HCT116 (cell line): ENCODE data around the gene KRTAP17-1. TPM values are rescaled to one million over a fixed set of nuclear protein-coding genes. Genes with fewer than 3 reads are reported as not detected.

Source experiments
- ATAC-seq: fragments of 200-7000 bp; cut with Tn5 transposase; 2 replicates; pipeline ENCODE4 v1.9.1; 2020; ENCODE audit warnings: mild to moderate bottlenecking, moderate library complexity
- BruUV-seq: library from RNA; stranded (reverse); fragments of 400-500 nt; replicated peaks from 2 replicates; lab custom pipeline; 2021; lab: Mats Ljungman, UMichigan
- CTCF ChIA-PET: fragments of 300-600 bp; sonication (Branson Sonifier 250); formaldehyde crosslinking; loops from one replicate; lab custom pipeline; 2021; ENCODE audit warnings: antibody characterized with exemption; lab: Charles Lee
- POLR2A ChIA-PET: fragments of 300-600, 350-600 bp; sonication (Branson Sonifier 250); formaldehyde crosslinking; loops from one replicate; lab custom pipeline; 2021; ENCODE audit warnings: antibody characterized with exemption; lab: Charles Lee
- RAD21 ChIA-PET, 2 experiments: fragments of 300-600 bp; sonication (Branson Sonifier 250); formaldehyde crosslinking; loops; one replicate each; lab custom pipeline; 2023; ENCODE audit warnings: low total read pairs in 2 of 2; ENCODE audit not compliant: uncharacterized antibody in 2 of 2, unreplicated experiment in 2 of 2, low non-redundant PET in 1 of 2; lab: Charles Lee
- DNase-seq: peaks from one replicate; pipeline ENCODE4 v3.0.0-alpha.2; 2010; ENCODE audit warnings: low read depth, low spot score
- H2AFZ ChIP-seq: fragments of 200-600 bp; shearing (Covaris generic), sonication (generic); 2 replicates; pipeline ENCODE4 v1.6.1; 2017; ENCODE audit warnings: low read depth, mixed run types, mixed read lengths, antibody characterized with exemption, low read length; ENCODE audit not compliant: poor library complexity, severe bottlenecking
- H3K27ac ChIP-seq: 2 replicates; pipeline ENCODE4 v1.5.1; 2012; ENCODE audit warnings: low read depth, low read length
- H3K27me3 ChIP-seq: fragments of 200-600 bp; sonication (generic); 2 replicates; pipeline ENCODE4 v1.6.1; 2016; ENCODE audit warnings: mixed run types, low read length, mixed read lengths; ENCODE audit not compliant: insufficient read depth
- H3K36me3 ChIP-seq, 2 experiments: fragments of 200-500 bp in 1 of 2; fragments of 200-600 bp in 1 of 2; sonication (Bioruptor generic) in 1 of 2; sonication (generic) in 1 of 2; 2 replicates each; pipeline versions ENCODE4 v1.5.1 to v1.6.1; 2014 to 2016; ENCODE audit warnings: low read length in 2 of 2, inconsistent platforms in 1 of 2, mixed read lengths in 1 of 2, mixed run types in 1 of 2; ENCODE audit not compliant: insufficient read depth in 2 of 2, control insufficient read depth in 1 of 2
- H3K4me1 ChIP-seq, 2 experiments: fragments of 200-600 bp in 1 of 2; sonication (generic) in 1 of 2; 2 replicates each; pipeline versions ENCODE4 v1.5.1 to v1.6.1; 2012 to 2017; ENCODE audit warnings: low read length in 2 of 2, inconsistent platforms in 1 of 2, mild to moderate bottlenecking in 1 of 2, mixed read lengths in 1 of 2, mixed run types in 1 of 2, moderate library complexity in 1 of 2; ENCODE audit not compliant: insufficient read depth in 2 of 2, control insufficient read depth in 1 of 2
- H3K4me2 ChIP-seq: fragments of 200-600 bp; sonication (generic); 2 replicates; pipeline ENCODE4 v1.6.1; 2017; ENCODE audit warnings: mixed run types, low read length, mixed read lengths
- H3K4me3 ChIP-seq, 2 experiments: fragments of 200-600 bp in 1 of 2; sonication (generic) in 1 of 2; replicated peaks in 1 of 2; 2 replicates each; pipeline ENCODE4 v1.5.1; 2011 to 2016; ENCODE audit warnings: low read length in 2 of 2, control low read depth in 1 of 2, low read depth in 1 of 2, mild to moderate bottlenecking in 1 of 2, mixed read lengths in 1 of 2, mixed run types in 1 of 2
- H3K79me2 ChIP-seq: fragments of 200-600 bp; sonication (generic); 2 replicates; pipeline ENCODE4 v1.6.1; 2017; ENCODE audit warnings: mild to moderate bottlenecking, mixed run types, low read length, moderate library complexity, mixed read lengths; ENCODE audit not compliant: insufficient read depth
- H3K9ac ChIP-seq: fragments of 200-600 bp; sonication (generic); 2 replicates; pipeline ENCODE4 v1.6.1; 2016; ENCODE audit warnings: low read length, mixed read lengths
- H3K9me2 ChIP-seq: fragments of 200-600 bp; sonication (generic), shearing (Covaris generic); 2 replicates; pipeline ENCODE4 v1.6.1; 2017; ENCODE audit warnings: mixed run types, mild to moderate bottlenecking, moderate library complexity; ENCODE audit not compliant: insufficient read depth
- H3K9me3 ChIP-seq, 2 experiments: fragments of 200-500 bp in 1 of 2; fragments of 200-600 bp in 1 of 2; sonication (Bioruptor generic) in 1 of 2; sonication (generic) in 1 of 2; 2 replicates each; pipeline ENCODE4 v1.6.1; 2014 to 2017; ENCODE audit warnings: low read length in 2 of 2, mixed read lengths in 2 of 2, inconsistent platforms in 1 of 2, low read depth in 1 of 2, mild to moderate bottlenecking in 1 of 2, mixed run types in 1 of 2, moderate library complexity in 1 of 2; ENCODE audit not compliant: control insufficient read depth in 1 of 2, insufficient read depth in 1 of 2
- H4K20me1 ChIP-seq: fragments of 200-600 bp; sonication (generic), shearing (Covaris generic); 2 replicates; pipeline ENCODE4 v1.6.1; 2017; ENCODE audit warnings: mixed run types, mild to moderate bottlenecking, moderate library complexity; ENCODE audit not compliant: insufficient read depth
- ATF3 ChIP-seq: IDR thresholded peaks from 2 replicates; pipeline ENCODE4 v1.6.1; 2012
- CBX3 ChIP-seq: IDR thresholded peaks from 2 replicates; pipeline ENCODE4 v1.6.1; 2012; ENCODE audit warnings: low read depth
- CEBPB ChIP-seq: IDR thresholded peaks from 2 replicates; pipeline ENCODE4 v1.6.1; 2012; ENCODE audit warnings: low read depth
- FOSL1 ChIP-seq: IDR thresholded peaks from 2 replicates; pipeline ENCODE4 v1.6.1; 2012; ENCODE audit warnings: low read depth
- JUND ChIP-seq: IDR thresholded peaks from 2 replicates; pipeline ENCODE4 v1.6.1; 2012
- MAX ChIP-seq: IDR thresholded peaks from 2 replicates; pipeline ENCODE4 v1.6.1; 2012
- POLR2A ChIP-seq: IDR thresholded peaks from 2 replicates; pipeline ENCODE4 v1.7.0; 2011; ENCODE audit warnings: borderline replicate concordance; ENCODE audit not compliant: insufficient read depth, insufficient read length; ENCODE audit errors: extremely low read depth
- RAD21 ChIP-seq: IDR thresholded peaks from 2 replicates; pipeline ENCODE4 v1.6.1; 2012; ENCODE audit warnings: low read depth, mild to moderate bottlenecking
- REST ChIP-seq: IDR thresholded peaks from 2 replicates; pipeline ENCODE4 v1.6.1; 2012; ENCODE audit warnings: low read depth
- TCF7L2 ChIP-seq: IDR thresholded peaks from 2 replicates; pipeline ENCODE4 v1.7.0; 2011; ENCODE audit warnings: borderline replicate concordance, inconsistent platforms; ENCODE audit not compliant: insufficient read depth, insufficient read length; ENCODE audit errors: extremely low read depth
- ZNF274 ChIP-seq: fragments of 200-500 bp; sonication (Bioruptor generic); IDR thresholded peaks from 2 replicates; pipeline ENCODE4 v1.6.1; 2014; ENCODE audit warnings: mild to moderate bottlenecking, low read depth, low read length, inconsistent platforms
- intact Hi-C: fragments of 100-400 bp; cut with micrococcal nuclease; formaldehyde crosslinking; loops from 2 replicates; pipeline ENCODE4 v1.10.0; 2022
- total RNA-seq: library from RNA; stranded (reverse); gene quantifications from one replicate; pipeline ENCODE4 v1.2.1, GENCODE V29; 2021; ENCODE audit not compliant: unreplicated experiment

Gene KRTAP17-1
- total RNA-seq, 1 experiment from 2014 or later: not detected

DNA sequence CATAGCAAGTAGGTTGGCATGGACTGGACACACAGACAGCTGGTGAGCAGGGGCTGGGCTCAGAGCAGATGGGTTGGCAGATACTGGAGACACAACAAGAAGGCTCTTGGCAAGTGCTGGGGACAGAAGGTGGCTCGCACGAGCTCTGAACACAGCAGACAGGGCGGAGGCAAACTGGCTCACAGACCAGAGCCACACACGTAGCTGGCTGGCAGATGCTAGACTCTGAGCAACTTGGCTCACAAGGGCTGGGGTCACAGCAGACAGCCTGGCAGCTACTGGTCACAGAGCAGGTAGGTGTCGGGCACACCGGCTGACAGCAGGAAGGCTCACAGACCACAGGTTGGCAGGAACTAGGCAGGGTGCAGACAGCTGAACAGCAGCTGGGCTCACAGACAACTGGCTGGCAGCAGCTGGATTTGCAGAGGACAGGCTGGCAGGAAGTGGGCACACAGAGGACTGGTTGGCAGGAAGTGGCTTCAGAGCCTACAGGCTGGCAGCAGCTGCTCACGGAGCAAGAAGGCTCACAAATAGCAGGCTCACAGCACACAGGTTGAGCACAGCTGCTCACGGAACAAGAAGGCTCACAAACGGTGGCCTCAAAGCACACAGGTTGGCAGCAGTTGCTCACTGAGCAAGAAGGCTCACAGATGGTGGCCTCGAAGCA, 7.1 kb downstream of the KRTAP17-1 start:
- RAD21 ChIA-PET: no interaction called here
- DNase-seq (no peak), ATAC-seq (no peak)
- Histone ChIP-seq H3K9me3 (no peaks in the 10 kb centered on the region), H3K36me3 (no peaks in the 10 kb centered on the region), H3K4me3 (no peak overlapping the region), H3K4me1 (no peaks in the 10 kb centered on the region), H3K27me3 (no peaks in the 10 kb centered on the region), H3K79me2 (no peaks in the 10 kb centered on the region), H4K20me1 (no peaks in the 10 kb centered on the region), H3K4me2 (no peak overlapping the region), H3K9me2 (no peaks in the 10 kb centered on the region), H3K9ac (no peak overlapping the region), H3K27ac (no peak overlapping the region), H2AFZ (no peak overlapping the region)
- TF ChIP-seq FOSL1: no peak
- TF ChIP-seq REST: no peak
- no peak for TF ChIP-seq ATF3
- TF ChIP-seq MAX: no peak
- POLR2A ChIA-PET: no interaction called here
- CTCF ChIA-PET: no interaction called here
- intact Hi-C loops: no loop called here
- BruUV-seq: no TSS peak

- Histone ChIP-seq H3K36me3 (no peaks in the 10 kb centered on the region), H2AFZ (no peak overlapping the region), H3K9me2 (no peaks in the 10 kb centered on the region), H3K27me3 (no peaks in the 10 kb centered on the region), H3K4me2 (no peak overlapping the region), H3K4me3 (no peak overlapping the region), H3K79me2 (no peaks in the 10 kb centered on the region), H3K27ac (no peak overlapping the region), H4K20me1 (no peaks in the 10 kb centered on the region), H3K4me1 (no peaks in the 10 kb centered on the region), H3K9me3 (no peaks in the 10 kb centered on the region), H3K9ac (no peak overlapping the region)
- BruUV-seq: no TSS peak
- no peak for DNase-seq
- no peak for ATAC-seq
- POLR2A ChIA-PET: no interaction called here
- intact Hi-C loops: no loop called here
- CTCF ChIA-PET: no interaction called here
- RAD21 ChIA-PET: no interaction called here
- TF ChIP-seq CBX3 (no peak), TCF7L2 (no peak), JUND (no peak), RAD21 (no peak), FOSL1 (no peak), CEBPB (no peak), REST (no peak), ATF3 (no peak), POLR2A (no peak), ZNF274 (no peak)
Measured at GRCh38 chr17:41307647-41308046, 7.9 kb downstream of the KRTAP17-1 start.
